CD14-positive monocyte (primary cell): Measurements from ENCODE around the gene HTR2A. TPM values are rescaled to one million over a fixed set of nuclear protein-coding genes. Genes with fewer than 3 reads are reported as not detected.

ENCODE experiments used
- DNase-seq, 3 donors: peaks; one replicate each; pipeline ENCODE4 v3.0.0-alpha.2; 2011 to 2022
- H2AFZ ChIP-seq: 2 replicates; pipeline ENCODE4 v1.6.0; 2012; ENCODE audit warnings: mild to moderate bottlenecking, low read depth, low read length, inconsistent platforms; ENCODE audit not compliant: insufficient read depth, poor library complexity, severe bottlenecking
- H3K27ac ChIP-seq, 2 donors: 1 replicate in 1 of 2; 2 replicates in 1 of 2; pipeline ENCODE4 v1.5.1; 2012 to 2013; ENCODE audit warnings: low read length in 2 of 2, control low read depth in 1 of 2, inconsistent platforms in 1 of 2, low read depth in 1 of 2, mild to moderate bottlenecking in 1 of 2
- H3K27me3 ChIP-seq, 2 donors: one replicate each; pipeline versions ENCODE4 v1.6.0 to v1.6.1; 2011 to 2013; ENCODE audit warnings: low read length in 2 of 2; ENCODE audit not compliant: control insufficient read depth in 2 of 2, insufficient read depth in 2 of 2
- H3K36me3 ChIP-seq, 2 donors: replicated peaks in 1 of 2; 1 replicate in 1 of 2; 2 replicates in 1 of 2; pipeline versions ENCODE4 v1.5.1 to v1.6.1; 2012 to 2013; ENCODE audit warnings: low read length in 2 of 2, control low read depth in 1 of 2, inconsistent platforms in 1 of 2, mild to moderate bottlenecking in 1 of 2; ENCODE audit not compliant: insufficient read depth in 2 of 2, control insufficient read depth in 1 of 2
- H3K4me1 ChIP-seq, 2 donors: 1 replicate in 1 of 2; 2 replicates in 1 of 2; pipeline versions ENCODE4 v1.5.1 to v1.6.1; 2012 to 2013; ENCODE audit warnings: low read length in 2 of 2, control low read depth in 1 of 2, inconsistent platforms in 1 of 2, mild to moderate bottlenecking in 1 of 2, moderate library complexity in 1 of 2; ENCODE audit not compliant: insufficient read depth in 2 of 2, control insufficient read depth in 1 of 2
- H3K4me2 ChIP-seq: replicated peaks from 2 replicates; pipeline ENCODE3; 2012; ENCODE audit warnings: low read length, moderate library complexity, mild to moderate bottlenecking; ENCODE audit not compliant: poor library complexity, severe bottlenecking; ENCODE audit errors: extremely low read depth
- H3K4me3 ChIP-seq, 3 experiments: fragments of 200-600 bp in 1 of 3; sonication (generic) in 1 of 3; replicated peaks in 1 of 3; 1 replicate in 2 of 3; 2 replicates in 1 of 3; pipeline ENCODE4 v1.5.1; 2011 to 2013; ENCODE audit warnings: low read length in 3 of 3, mild to moderate bottlenecking in 3 of 3, control low read depth in 2 of 3, low read depth in 2 of 3, inconsistent platforms in 1 of 3, moderate library complexity in 1 of 3
- H3K79me2 ChIP-seq: 2 replicates; pipeline ENCODE4 v1.6.0; 2012; ENCODE audit warnings: mild to moderate bottlenecking, control low read depth, inconsistent platforms, low read length, moderate library complexity; ENCODE audit not compliant: insufficient read depth
- H3K9ac ChIP-seq: 2 replicates; pipeline ENCODE4 v1.6.0; 2017; ENCODE audit warnings: low read length, mild to moderate bottlenecking; ENCODE audit not compliant: insufficient read depth, poor library complexity, severe bottlenecking
- H3K9me3 ChIP-seq, 2 donors: replicated peaks in 1 of 2; 1 replicate in 1 of 2; 2 replicates in 1 of 2; pipeline versions ENCODE4 v1.5.1 to v1.6.1; 2012 to 2013; ENCODE audit warnings: low read length in 2 of 2, control low read depth in 1 of 2; ENCODE audit not compliant: control insufficient read depth in 1 of 2, insufficient read depth in 1 of 2
- H4K20me1 ChIP-seq: 2 replicates; pipeline ENCODE4 v1.6.0; 2012; ENCODE audit warnings: mild to moderate bottlenecking, low read length, control low read depth, moderate library complexity; ENCODE audit not compliant: insufficient read depth
- H3K27ac Mint-ChIP-seq, 7 donors: one replicate each; pipeline ENCODE4 v1.8.0; 2020; ENCODE audit warnings: mild to moderate bottlenecking in 7 of 7, mixed read lengths in 7 of 7, moderate library complexity in 6 of 7, inconsistent platforms in 2 of 7
- H3K27me3 Mint-ChIP-seq, 3 donors: one replicate each; pipeline ENCODE4 v1.8.0; 2021 to 2022; ENCODE audit warnings: low read depth in 3 of 3, mild to moderate bottlenecking in 3 of 3, mixed read lengths in 3 of 3, moderate library complexity in 3 of 3, inconsistent platforms in 1 of 3
- H3K36me3 Mint-ChIP-seq, 2 donors: one replicate each; pipeline ENCODE4 v1.8.0; 2020; ENCODE audit warnings: mixed read lengths in 2 of 2, inconsistent platforms in 1 of 2, mild to moderate bottlenecking in 1 of 2
- H3K4me1 Mint-ChIP-seq: one replicate; pipeline ENCODE4 v1.8.0; 2020; ENCODE audit warnings: mild to moderate bottlenecking, mixed read lengths
- H3K4me3 Mint-ChIP-seq, 2 donors: one replicate each; pipeline ENCODE4 v1.8.0; 2020; ENCODE audit warnings: mild to moderate bottlenecking in 2 of 2, mixed read lengths in 2 of 2, moderate library complexity in 1 of 2
- H3K9me3 Mint-ChIP-seq, 7 donors: one replicate each; pipeline ENCODE4 v1.8.0; 2020 to 2022; ENCODE audit warnings: mixed read lengths in 7 of 7, mild to moderate bottlenecking in 6 of 7, moderate library complexity in 6 of 7, inconsistent platforms in 2 of 7
- CTCF ChIP-seq: fragments of 200-600 bp; IDR thresholded peaks from one replicate; pipeline ENCODE4 v1.8.0; 2022; ENCODE audit warnings: antibody characterized with exemption, mild to moderate bottlenecking
- WGBS: methylation state at CpG from one replicate; pipeline ENCODE4 v1.1.5; 2013; ENCODE audit warnings: missing lambda C conversion rate; ENCODE audit not compliant: insufficient coverage; 5-methylcytosine and 5-hydroxymethylcytosine counted together
- intact Hi-C, 2 donors: fragments of 100-400 bp; cut with micrococcal nuclease; formaldehyde crosslinking; loops; one replicate each; pipeline versions ENCODE4 v1.15.0 to v1.15.1; 2023
- polyA plus RNA-seq, 3 donors: library from polyadenylated mRNA; depleted of rRNA in 1 of 3; unstranded in 2 of 3; stranded (reverse) in 1 of 3; fragments of 300-500 nt in 2 of 3; fragments of >200 nt in 1 of 3; fragmentation: Illumina TruSeq in 2 of 3; gene quantifications; 1 replicate in 2 of 3; 2 replicates in 1 of 3; pipeline ENCODE4 v1.2.3, GENCODE V29; 2012 to 2021

Gene HTR2A
- polyA plus RNA-seq, 3 donors = not detected

GRCh38 chr13:46858776-46859175 is 38.1 kb downstream of the HTR2A start:
- Histone ChIP-seq H3K4me1 (peaks cover 19 to 21% of the 10 kb centered on the region in 2 donors), H3K79me2 (no peaks in the 10 kb centered on the region), H4K20me1 (no peaks in the 10 kb centered on the region), H3K4me3 (no peak overlapping the region), H3K9me3 (no peaks in the 10 kb centered on the region), H3K9ac (no peak overlapping the region), H3K36me3 (no peaks in the 10 kb centered on the region), H3K27me3 (no peaks in the 10 kb centered on the region), H2AFZ (no peak overlapping the region), H3K4me2 (no peak overlapping the region), H3K27ac (no peak overlapping the region)
- H3K36me3 Mint-ChIP-seq = peaks cover 0 to 2% of the 10 kb centered on the region in 2 donors
- WGBS = no CpG with 5 or more reads among the region's 3 CpGs
- peaks cover 0 to 4% (median 0%) of the 10 kb centered on the region in 3 donors for H3K27me3 Mint-ChIP-seq
- H3K27ac Mint-ChIP-seq = no peak overlapping the region
- TF ChIP-seq CTCF = no peak
- no peak overlapping the region for H3K4me3 Mint-ChIP-seq
- peaks cover 41% of the 10 kb centered on the region for H3K4me1 Mint-ChIP-seq
- DNase-seq = no peak
- intact Hi-C loops = no loop called here
- H3K9me3 Mint-ChIP-seq = peaks cover 0 to 7% (median 3%) of the 10 kb centered on the region in 7 donors

- H4K20me1 ChIP-seq = no peaks in the 10 kb centered on the region
- intact Hi-C loops = no loop called here
- peaks cover 0 to 4% (median 0%) of the 10 kb centered on the region in 3 donors for H3K27me3 Mint-ChIP-seq
- TF ChIP-seq CTCF = no peak
- H3K27ac ChIP-seq = no peak overlapping the region
- peaks cover 38% of the 10 kb centered on the region for H3K4me1 Mint-ChIP-seq
- peaks cover 19 to 21% of the 10 kb centered on the region in 2 donors for H3K4me1 ChIP-seq
- peaks cover 0 to 7% (median 3%) of the 10 kb centered on the region in 7 donors for H3K9me3 Mint-ChIP-seq
- DNase-seq = no peak
- no peak overlapping the region for H3K4me3 Mint-ChIP-seq
- no peak overlapping the region for H3K4me2 ChIP-seq
- H3K36me3 Mint-ChIP-seq = peaks cover 0 to 2% of the 10 kb centered on the region in 2 donors
- H3K36me3 ChIP-seq = no peaks in the 10 kb centered on the region
- H3K27ac Mint-ChIP-seq = peak overlapping the region in 1 of 7 donors; percentile 56
- H3K27me3 ChIP-seq = no peaks in the 10 kb centered on the region
- no peak overlapping the region for H3K9ac ChIP-seq
- no peaks in the 10 kb centered on the region for H3K9me3 ChIP-seq
- 100% methylated on average over 2 of the region's 3 CpGs for WGBS
- H2AFZ ChIP-seq = no peak overlapping the region
- H3K79me2 ChIP-seq = no peaks in the 10 kb centered on the region
- no peak overlapping the region for H3K4me3 ChIP-seq
These were observed 38.7 kb downstream of the HTR2A start for GRCh38 chr13:46858163-46858562.
